GM18907 (cell line): ENCODE measurements around the gene PGBD5.

Experiments
- ATAC-seq: cut with Tn5 transposase; IDR thresholded peaks from one replicate; pipeline ENCODE4 v1.9.1; 2021; ENCODE audit warnings: mild to moderate bottlenecking, moderate library complexity; ENCODE audit not compliant: unreplicated experiment

Gene PGBD5

GRCh38 chr1:230398856-230399255 lies 27.3 kb downstream of the PGBD5 start:
- ATAC-seq: no peak

DNA sequence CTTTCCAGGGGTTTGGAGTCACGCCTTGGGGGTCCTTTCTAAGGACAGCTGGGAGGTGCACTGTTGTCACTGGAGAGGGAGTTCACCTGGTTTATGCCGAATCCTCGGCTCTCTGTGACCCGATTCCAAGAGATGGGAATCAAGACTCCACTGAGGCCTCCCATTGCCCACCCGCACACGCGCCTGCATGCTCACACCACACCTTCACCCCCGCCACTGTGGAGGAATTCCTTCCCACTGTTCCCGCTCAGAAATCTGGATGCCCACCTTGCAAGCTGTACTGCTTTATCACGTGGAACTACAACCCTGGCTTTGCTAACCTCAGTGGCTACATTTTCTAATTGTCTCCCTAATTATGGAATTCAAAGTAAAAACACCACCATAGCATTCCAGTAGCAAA lies 29.2 kb downstream of the PGBD5 start:
- ATAC-seq: no peak

- no peak for ATAC-seq
Observed at GRCh38 chr1:230395932-230396331, 30.2 kb downstream of the PGBD5 start.

DNA sequence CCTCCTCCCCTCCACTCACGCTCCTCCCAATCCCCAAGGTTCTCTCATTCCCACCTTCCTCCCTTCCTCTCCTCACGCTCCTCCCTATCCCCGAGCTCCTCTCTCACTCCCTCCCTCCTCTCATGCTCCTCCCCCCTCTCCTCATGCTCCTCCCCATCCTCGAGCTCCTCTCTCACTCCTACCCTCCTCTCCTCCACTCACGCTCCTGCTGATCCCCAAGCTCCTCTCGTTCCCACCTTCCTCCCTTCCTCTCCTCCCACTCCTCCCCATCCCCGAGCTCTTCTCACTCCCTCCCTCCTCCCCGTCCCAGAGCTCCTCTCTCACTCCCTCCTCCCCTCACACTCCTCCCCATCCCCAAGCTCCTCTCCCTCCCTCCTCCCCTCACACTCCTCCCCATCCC lies 31.4 kb downstream of the PGBD5 start:
- no peak for ATAC-seq

- ATAC-seq: no peak
Observed at GRCh38 chr1:230394134-230394533, 32.0 kb downstream of the PGBD5 start.

DNA sequence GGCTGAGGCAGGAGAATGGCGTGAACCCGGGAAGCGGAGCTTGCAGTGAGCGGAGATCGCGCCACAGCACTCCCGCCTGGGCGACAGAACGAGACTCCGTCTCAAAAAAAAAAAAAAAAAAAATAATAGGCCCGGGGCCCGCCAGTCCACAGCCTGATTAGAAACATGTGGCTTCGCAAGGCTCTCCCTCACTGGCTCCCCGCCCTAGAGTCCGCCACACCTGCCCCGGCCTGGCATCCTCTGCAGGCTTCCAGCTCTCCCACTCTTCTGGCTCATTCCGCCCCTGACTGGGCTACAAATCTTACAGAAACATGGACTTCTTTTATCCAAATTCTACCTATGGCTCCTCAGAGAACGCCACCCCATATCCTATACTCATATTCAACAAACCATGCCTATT lies 32.4 kb downstream of the PGBD5 start:
- no peak for ATAC-seq

DNA sequence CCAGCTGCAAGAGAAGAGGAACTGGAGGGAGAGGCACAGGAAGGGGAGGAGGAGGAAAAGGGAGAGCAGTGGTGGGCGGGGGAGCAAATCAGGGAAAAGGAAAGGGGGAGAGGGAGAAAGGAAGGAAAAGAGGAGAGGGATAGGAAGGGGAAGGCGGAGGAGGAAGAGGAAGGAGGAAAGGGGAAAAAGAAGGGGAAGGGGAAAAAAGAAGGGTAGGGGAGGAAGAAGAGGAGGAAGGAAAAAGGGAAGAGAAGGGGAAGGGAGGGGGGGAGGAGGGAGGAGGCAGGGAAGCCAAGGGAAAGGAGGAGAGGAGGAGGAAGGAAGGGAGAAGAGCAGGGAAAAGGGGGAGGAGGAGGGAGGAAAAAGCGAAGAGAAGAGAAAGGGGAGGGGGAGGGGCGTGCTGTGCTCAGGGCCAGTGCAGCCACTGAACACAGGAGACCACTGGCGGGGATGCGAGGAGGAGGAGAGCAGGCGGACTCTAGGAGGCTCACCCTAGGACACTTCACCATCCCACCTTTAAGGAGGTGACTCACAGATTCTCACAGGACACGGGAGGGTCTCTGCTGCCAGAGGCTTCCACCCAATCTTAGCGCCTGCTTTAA lies 33.1 kb downstream of the PGBD5 start:
- ATAC-seq: no peak

- ATAC-seq: no peak
Observed at GRCh38 chr1:230392536-230392909, 33.6 kb downstream of the PGBD5 start.

- no peak for ATAC-seq
Observed at GRCh38 chr1:230391776-230392535, 34.2 kb downstream of the PGBD5 start.

DNA sequence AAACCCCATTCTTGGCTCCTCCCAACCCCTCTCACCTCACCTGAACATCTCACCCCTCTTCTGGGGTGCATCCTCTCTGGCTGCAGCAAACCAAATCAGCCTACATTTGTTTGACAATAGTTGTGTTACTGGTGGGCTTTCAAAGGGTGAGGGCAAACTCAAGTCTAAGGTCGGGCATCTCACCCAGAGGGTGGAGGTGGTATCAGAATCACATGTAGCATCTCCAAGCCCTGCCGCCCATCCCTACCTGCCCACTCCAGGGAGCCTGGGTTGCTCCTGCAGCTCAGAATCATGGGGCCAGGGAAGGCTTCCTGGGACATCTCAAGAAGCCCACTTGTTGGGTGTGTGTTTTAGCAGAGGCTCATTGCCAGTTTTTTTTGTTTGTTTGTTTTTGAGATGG lies 35.8 kb downstream of the PGBD5 start:
- no peak for ATAC-seq

GRCh38 chr1:230387876-230388275 lies 38.3 kb downstream of the PGBD5 start:
- no peak for ATAC-seq

GRCh38 chr1:230387296-230387695 lies 38.8 kb downstream of the PGBD5 start:
- ATAC-seq: no peak

- ATAC-seq: no peak
Observed at GRCh38 chr1:230386637-230387262, 39.4 kb downstream of the PGBD5 start.

DNA sequence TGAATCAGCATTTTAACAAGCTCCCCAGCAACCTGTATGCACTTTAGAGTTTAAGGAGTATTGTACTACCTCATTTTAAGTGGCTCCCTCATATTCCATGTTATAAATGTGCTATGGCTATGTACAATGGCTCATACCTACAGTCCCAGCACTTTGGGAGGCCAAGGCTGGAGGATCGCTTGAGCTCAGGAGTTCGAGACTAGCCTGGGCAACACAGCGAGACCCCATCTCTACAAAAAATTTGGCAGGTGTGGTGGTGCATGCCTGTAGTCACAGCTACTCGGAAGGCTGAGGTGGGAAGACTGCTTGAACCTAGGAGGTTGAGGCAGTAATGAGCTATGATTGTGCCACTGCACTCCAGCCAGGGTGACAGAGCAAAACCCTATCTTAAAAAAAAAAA lies 40.2 kb downstream of the PGBD5 start:
- ATAC-seq: no peak

GRCh38 chr1:230385158-230385450 lies 41.0 kb downstream of the PGBD5 start:
- no peak for ATAC-seq

DNA sequence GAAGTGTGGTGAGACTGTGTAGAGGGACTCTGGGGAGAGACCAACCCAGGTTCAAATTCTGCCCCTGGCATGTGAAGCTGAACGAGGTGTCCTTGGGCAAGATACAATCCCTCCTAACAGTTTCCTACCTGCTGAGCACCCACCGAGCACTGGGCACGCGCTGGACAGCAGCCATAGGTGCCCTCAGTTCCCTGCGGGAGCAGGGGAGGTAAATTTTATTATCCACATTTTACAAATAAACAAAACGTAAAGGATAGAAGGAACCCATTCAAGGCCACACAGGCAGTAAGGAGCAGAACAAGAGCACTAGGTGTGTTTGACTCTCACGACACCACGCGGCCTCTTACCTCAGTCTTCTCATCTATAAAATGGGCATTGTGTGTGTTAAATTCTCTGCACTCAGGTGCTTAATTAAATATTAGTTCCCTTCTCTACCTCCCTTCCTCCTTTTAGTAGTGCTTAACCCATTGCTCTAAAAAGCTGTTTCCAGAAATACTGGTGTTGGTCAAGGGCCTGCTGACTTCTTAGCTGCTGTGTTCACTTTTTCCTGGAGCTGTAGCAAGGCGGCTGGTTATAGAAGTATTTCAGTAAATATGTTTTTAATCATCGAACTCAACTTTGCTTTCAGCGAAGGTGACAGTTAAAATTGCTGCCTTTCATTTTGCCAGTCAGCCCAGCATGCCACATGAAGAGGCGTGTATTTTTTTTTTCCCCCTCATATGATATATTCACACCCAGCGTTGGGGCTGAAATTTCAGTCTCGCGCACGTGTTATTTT lies 41.6 kb downstream of the PGBD5 start:
- no peak for ATAC-seq

- no peak for ATAC-seq
Observed at GRCh38 chr1:230383425-230383824, 42.7 kb downstream of the PGBD5 start.

GRCh38 chr1:230382001-230382491 lies 44.1 kb downstream of the PGBD5 start:
- no peak for ATAC-seq

DNA sequence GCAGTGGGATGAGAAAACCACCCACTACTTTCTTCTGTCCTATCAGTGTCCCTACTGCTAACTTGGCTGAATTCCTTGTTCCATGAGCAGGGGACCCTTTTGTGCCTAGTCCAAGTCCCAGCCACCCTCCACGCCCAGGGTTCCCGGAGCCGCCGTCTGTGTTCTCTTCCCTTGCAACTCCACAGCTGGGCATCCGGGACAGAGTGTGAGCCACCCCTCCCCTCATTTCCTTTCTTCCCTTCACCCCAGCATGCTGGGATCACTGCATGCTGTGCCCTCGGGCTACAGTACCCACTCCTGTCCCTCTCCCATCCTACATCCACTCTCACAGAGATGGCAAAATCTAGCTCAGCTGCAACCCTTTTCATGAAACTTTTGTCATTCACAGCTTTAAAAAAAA lies 44.5 kb downstream of the PGBD5 start:
- ATAC-seq: no peak

DNA sequence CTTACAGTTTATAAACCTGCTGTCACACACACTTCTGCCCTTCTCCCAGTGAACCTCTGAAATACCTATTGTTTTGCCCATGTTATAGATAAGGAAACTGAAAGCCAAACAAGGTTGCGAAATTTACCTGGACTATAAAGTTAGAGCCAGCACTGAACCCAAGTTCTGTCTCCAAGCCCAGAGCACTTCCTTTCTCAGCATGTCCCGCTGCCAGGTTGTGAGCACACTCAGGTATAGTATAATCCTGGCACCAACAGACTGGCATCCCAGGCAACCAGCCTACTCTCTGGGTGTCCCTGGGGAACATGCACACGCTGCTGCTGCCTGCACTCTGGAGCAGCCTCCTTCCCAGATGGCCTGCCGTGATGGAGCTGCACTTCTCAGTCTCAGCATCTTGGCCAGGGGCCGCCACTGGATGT lies 45.1 kb downstream of the PGBD5 start:
- no peak for ATAC-seq

DNA sequence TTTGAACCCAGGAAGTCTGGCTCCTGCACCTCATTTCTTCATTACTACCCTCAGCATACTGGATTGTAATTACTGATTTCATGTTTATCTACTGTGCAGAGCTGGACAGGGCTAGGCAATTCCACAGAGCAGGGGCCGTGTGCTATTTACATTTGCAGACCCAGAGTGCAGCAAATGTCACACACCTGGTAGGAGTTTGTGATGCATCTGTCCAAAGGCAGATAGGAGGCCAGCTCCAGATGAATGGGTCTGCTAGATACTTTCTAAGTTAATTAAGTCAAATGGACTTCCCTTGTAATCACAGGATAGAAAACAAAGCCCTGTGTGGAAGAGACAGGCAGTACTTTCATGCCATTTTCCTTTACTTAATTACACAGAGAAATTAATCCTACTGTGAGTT lies 46.2 kb downstream of the PGBD5 start:
- ATAC-seq: no peak

- ATAC-seq: no peak
Observed at GRCh38 chr1:230379462-230379861, 46.7 kb downstream of the PGBD5 start.
